ENCODE measurements around the gene SLAMF9.

SLAMF9 gene

GRCh38 chr1:159921251-159921650 lies 32.8 kb downstream of the SLAMF9 start:
- no peak for TF ChIP-seq CTCF (IDR thresholded peaks at IDR 0.05; ENCODE audit: insufficient read depth, missing control alignments)
- DNase-seq (ENCODE audit: insufficient read length, low spot score) (no peak), FAIRE-seq (no peak)

- FAIRE-seq (no peak), DNase-seq (ENCODE audit: insufficient read length, low spot score) (no peak)
- no peak for TF ChIP-seq CTCF (IDR thresholded peaks at IDR 0.05; ENCODE audit: insufficient read depth, missing control alignments)
Observed at GRCh38 chr1:159920651-159921050, 33.4 kb downstream of the SLAMF9 start.

GRCh38 chr1:159920202-159920601 lies 33.8 kb downstream of the SLAMF9 start:
- no peak for TF ChIP-seq CTCF (IDR thresholded peaks at IDR 0.05; ENCODE audit: insufficient read depth, missing control alignments)
- DNase-seq (ENCODE audit: insufficient read length, low spot score) (no peak), FAIRE-seq (no peak)

GRCh38 chr1:159919236-159919865 lies 34.7 kb downstream of the SLAMF9 start:
- no peak for TF ChIP-seq CTCF (IDR thresholded peaks at IDR 0.05; ENCODE audit: insufficient read depth, missing control alignments)
- DNase-seq (ENCODE audit: insufficient read length, low spot score) (no peak), FAIRE-seq (no peak)

- TF ChIP-seq CTCF (IDR thresholded peaks at IDR 0.05; ENCODE audit: insufficient read depth, missing control alignments) = no peak
- FAIRE-seq (no peak), DNase-seq (ENCODE audit: insufficient read length, low spot score) (no peak)
Observed at GRCh38 chr1:159918352-159919200, 35.5 kb downstream of the SLAMF9 start.

GRCh38 chr1:159917533-159918351 lies 36.3 kb downstream of the SLAMF9 start:
- TF ChIP-seq CTCF (IDR thresholded peaks at IDR 0.05; ENCODE audit: insufficient read depth, missing control alignments) = no peak
- DNase-seq (ENCODE audit: insufficient read length, low spot score) (no peak), FAIRE-seq (no peak)
